Measurements from ENCODE around the gene FSIP1. TPM values are rescaled to one million over a fixed set of nuclear protein-coding genes. Genes with fewer than 3 reads are reported as not detected.

Gene FSIP1
- total RNA-seq, 2 donors from 2014 or later = 0.14 to 0.21 TPM

- peaks cover 22% of the 10 kb centered on the region for H3K36me3 ChIP-seq
- H3K4me1 ChIP-seq (ENCODE audit: control insufficient read depth in 1 of 2, low read depth in 2 of 2) = no peaks in the 10 kb centered on the region
- no peaks in the 10 kb centered on the region for H3K27me3 ChIP-seq (replicated peaks; ENCODE audit: insufficient read depth)
- H3K4me3 ChIP-seq = no peak overlapping the region
- DNase-seq (ENCODE audit: low spot score) = no peak
- TF ChIP-seq CTCF (IDR thresholded peaks at IDR 0.05) = no peak
- no peaks in the 10 kb centered on the region for H3K9me3 ChIP-seq
- no peak for ATAC-seq (ENCODE audit: insufficient number of reproducible peaks, low FRiP score, low read depth)
- no peak overlapping the region for H3K27ac ChIP-seq
These were observed 15.7 kb upstream of the FSIP1 start for GRCh38 chr15:39798382-39798781.

GRCh38 chr15:39797407-39797806 lies 14.8 kb upstream of the FSIP1 start:
- Histone ChIP-seq H3K4me1 (ENCODE audit: control insufficient read depth in 1 of 2, low read depth in 2 of 2) (no peaks in the 10 kb centered on the region), H3K4me3 (no peak overlapping the region), H3K9me3 (no peaks in the 10 kb centered on the region), H3K27ac (no peak overlapping the region), H3K27me3 (replicated peaks; ENCODE audit: insufficient read depth) (no peaks in the 10 kb centered on the region), H3K36me3 (peaks cover 22% of the 10 kb centered on the region)
- DNase-seq (ENCODE audit: low spot score) (no peak), ATAC-seq (ENCODE audit: insufficient number of reproducible peaks, low FRiP score, low read depth) (no peak)
- TF ChIP-seq CTCF (IDR thresholded peaks at IDR 0.05) = no peak

GRCh38 chr15:39796601-39797000 lies 14.0 kb upstream of the FSIP1 start:
- H3K27ac ChIP-seq = no peak overlapping the region
- no peak overlapping the region for H3K4me3 ChIP-seq
- H3K4me1 ChIP-seq (ENCODE audit: control insufficient read depth in 1 of 2, low read depth in 2 of 2) = no peaks in the 10 kb centered on the region
- no peaks in the 10 kb centered on the region for H3K9me3 ChIP-seq
- no peak for ATAC-seq (ENCODE audit: insufficient number of reproducible peaks, low FRiP score, low read depth)
- TF ChIP-seq CTCF (IDR thresholded peaks at IDR 0.05) = no peak
- H3K36me3 ChIP-seq = peaks cover 22% of the 10 kb centered on the region
- no peaks in the 10 kb centered on the region for H3K27me3 ChIP-seq (replicated peaks; ENCODE audit: insufficient read depth)
- no peak for DNase-seq (ENCODE audit: low spot score)

- Histone ChIP-seq H3K36me3 (peaks cover 13% of the 10 kb centered on the region), H3K4me1 (ENCODE audit: control insufficient read depth in 1 of 2, low read depth in 2 of 2) (no peaks in the 10 kb centered on the region), H3K27me3 (replicated peaks; ENCODE audit: insufficient read depth) (no peaks in the 10 kb centered on the region), H3K4me3 (no peak overlapping the region), H3K27ac (no peak overlapping the region), H3K9me3 (no peaks in the 10 kb centered on the region)
- TF ChIP-seq CTCF (IDR thresholded peaks at IDR 0.05) = no peak
- ATAC-seq (ENCODE audit: insufficient number of reproducible peaks, low FRiP score, low read depth) (no peak), DNase-seq (ENCODE audit: low spot score) (no peak)
These were observed 12.8 kb upstream of the FSIP1 start for GRCh38 chr15:39795486-39795885.

- H3K36me3 ChIP-seq = peaks cover 13% of the 10 kb centered on the region
- no peak for DNase-seq (ENCODE audit: low spot score)
- no peak overlapping the region for H3K4me3 ChIP-seq
- H3K9me3 ChIP-seq = no peaks in the 10 kb centered on the region
- no peak for TF ChIP-seq CTCF (IDR thresholded peaks at IDR 0.05)
- H3K27ac ChIP-seq = no peak overlapping the region
- no peak for ATAC-seq (ENCODE audit: insufficient number of reproducible peaks, low FRiP score, low read depth)
- H3K4me1 ChIP-seq (ENCODE audit: control insufficient read depth in 1 of 2, low read depth in 2 of 2) = no peaks in the 10 kb centered on the region
- no peaks in the 10 kb centered on the region for H3K27me3 ChIP-seq (replicated peaks; ENCODE audit: insufficient read depth)
These were observed 12.3 kb upstream of the FSIP1 start for GRCh38 chr15:39794954-39795353.
